ENCODE measurements around the gene ARHGAP31.

Gene ARHGAP31

DNA sequence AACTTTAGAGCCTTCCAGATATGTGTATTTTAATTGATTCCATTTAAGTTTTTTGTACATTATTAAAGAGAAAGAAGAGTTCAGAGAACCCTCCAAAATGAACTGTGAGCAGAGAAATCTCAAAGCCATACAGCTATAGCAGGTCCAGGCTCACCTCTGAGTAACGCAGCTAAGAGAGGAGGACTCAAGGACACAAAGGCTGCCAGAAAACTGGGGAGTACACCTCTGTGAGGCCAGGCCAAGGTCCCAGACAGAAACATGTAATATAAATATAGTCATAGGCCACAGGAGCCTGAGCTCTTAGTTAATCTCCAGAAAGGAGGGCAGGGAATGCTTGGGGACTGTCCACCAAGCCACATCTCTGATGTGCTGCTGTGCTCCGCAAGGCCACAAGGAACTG is 102.7 kb downstream of the ARHGAP31 start:
- no peak for FAIRE-seq

GRCh38 chr3:119400466-119400865 is 106.3 kb downstream of the ARHGAP31 start:
- no peak for FAIRE-seq

DNA sequence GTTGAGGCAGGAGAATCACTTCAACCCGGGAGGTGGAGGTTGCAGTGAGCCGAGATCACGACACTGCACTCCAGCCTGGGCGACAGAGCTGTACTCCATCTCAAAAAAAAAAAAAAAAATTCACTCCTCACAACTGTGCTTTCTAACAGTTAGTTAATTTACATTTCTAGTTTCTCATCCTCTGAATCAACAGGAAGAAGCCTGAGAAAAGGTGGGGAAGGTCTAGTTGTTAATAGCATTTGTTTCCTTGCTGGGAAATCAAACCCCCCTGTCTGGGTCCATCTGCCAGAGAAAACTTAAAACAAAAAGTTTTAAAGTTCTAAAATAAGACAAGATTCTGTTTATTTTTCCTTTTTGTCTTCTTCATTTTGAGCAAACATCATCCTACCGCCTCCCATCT is 106.9 kb downstream of the ARHGAP31 start:
- no peak for FAIRE-seq

- no peak for FAIRE-seq
These were observed 107.6 kb downstream of the ARHGAP31 start for GRCh38 chr3:119401503-119402440.

GRCh38 chr3:119402791-119403190 is 108.6 kb downstream of the ARHGAP31 start:
- FAIRE-seq, result no peak

- no peak for FAIRE-seq
These were observed 109.0 kb downstream of the ARHGAP31 start for GRCh38 chr3:119403201-119403600.

- no peak for FAIRE-seq
These were observed 111.1 kb downstream of the ARHGAP31 start for GRCh38 chr3:119405315-119405714.

- no peak for FAIRE-seq
These were observed 114.2 kb downstream of the ARHGAP31 start for GRCh38 chr3:119408243-119408950.

DNA sequence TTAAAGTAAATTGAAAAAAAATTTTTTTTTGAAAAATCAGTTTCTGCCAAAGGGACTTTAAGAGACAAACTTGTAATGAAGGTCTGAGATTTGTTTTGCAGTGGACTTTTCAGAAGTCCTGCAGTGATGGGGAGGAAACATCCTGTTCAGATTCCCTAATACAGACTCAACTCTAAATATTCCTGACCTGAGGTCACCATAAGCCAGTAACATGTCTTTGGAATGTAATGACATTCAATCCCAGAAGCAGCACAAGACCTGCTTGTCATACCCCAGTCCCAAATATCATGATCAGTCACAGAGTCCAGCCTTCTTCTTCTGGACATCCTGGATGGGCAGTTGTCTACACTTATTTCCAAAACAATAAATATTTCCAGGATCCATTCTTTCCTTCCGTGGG is 115.7 kb downstream of the ARHGAP31 start:
- FAIRE-seq, result no peak

DNA sequence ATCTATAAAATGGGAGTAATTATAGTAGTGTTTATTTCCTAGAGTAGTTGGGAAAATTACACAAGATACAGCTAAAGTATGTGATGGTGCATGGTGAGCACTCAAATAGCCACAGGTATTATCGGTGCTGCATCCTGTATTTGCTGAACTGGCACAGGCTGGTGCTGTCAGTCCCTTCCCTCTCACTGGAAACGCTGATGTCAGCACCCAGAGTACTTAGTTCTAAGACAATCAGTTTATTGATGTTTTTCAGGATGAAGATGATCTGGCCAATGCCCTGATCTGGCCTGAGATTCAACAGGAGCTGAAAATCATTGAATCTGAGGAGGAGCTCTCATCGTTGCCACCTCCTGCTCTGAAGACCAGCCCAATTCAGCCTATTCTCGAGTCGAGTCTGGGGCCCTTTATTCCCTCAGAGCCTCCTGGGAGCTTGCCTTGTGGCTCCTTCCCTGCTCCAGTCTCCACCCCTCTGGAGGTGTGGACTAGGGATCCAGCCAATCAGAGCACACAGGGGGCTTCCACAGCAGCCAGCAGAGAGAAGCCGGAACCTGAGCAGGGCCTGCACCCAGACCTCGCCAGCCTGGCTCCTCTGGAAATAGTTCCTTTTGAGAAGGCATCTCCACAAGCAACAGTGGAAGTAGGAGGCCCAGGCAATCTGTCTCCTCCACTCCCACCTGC is 119.6 kb downstream of the ARHGAP31 start:
- FAIRE-seq, result no peak

- FAIRE-seq, result no peak
These were observed 122.7 kb downstream of the ARHGAP31 start for GRCh38 chr3:119416873-119417272.

DNA sequence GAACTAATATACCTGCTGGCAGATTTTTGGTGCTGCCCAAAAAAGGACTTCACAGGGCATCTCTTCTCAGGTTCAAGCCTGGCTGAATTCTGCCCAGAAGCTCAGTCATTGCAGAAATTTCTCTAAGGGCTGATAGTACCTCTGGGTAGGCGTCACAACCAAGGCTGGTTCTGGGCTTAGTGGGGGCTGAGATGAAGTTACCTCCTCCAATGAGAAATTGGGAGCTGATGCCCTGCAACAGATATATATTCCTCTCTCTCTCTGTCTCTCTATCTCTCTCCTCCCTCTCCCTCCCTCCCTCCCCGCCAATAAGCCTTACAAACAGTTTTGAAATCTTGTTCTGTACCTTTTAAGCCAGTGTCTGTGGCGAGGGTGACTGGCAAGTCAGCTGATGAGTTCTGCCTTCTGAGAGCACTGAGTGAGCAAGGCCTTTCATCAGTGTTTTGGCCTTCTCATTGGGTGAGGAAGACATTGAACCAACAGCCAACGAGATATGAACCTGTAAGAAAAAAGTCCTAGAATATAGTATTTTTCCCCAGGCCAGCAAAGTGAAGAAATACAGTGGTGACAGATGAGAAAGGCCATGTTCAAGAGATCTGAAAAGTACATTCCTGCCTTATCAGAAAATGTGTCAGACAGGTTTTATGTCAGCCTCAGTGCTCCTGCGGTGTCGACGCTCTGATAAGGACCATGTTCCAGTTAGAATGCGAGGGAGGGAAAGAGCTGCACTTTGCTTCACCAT is 123.8 kb downstream of the ARHGAP31 start:
- FAIRE-seq, result no peak

GRCh38 chr3:119418641-119419040 is 124.5 kb downstream of the ARHGAP31 start:
- FAIRE-seq, result no peak

- no peak for FAIRE-seq
These were observed 126.0 kb downstream of the ARHGAP31 start for GRCh38 chr3:119420196-119420595.

GRCh38 chr3:119427669-119428068 is 133.5 kb downstream of the ARHGAP31 start:
- FAIRE-seq, result no peak

- FAIRE-seq, result no peak
These were observed 134.4 kb downstream of the ARHGAP31 start for GRCh38 chr3:119428538-119428937.

DNA sequence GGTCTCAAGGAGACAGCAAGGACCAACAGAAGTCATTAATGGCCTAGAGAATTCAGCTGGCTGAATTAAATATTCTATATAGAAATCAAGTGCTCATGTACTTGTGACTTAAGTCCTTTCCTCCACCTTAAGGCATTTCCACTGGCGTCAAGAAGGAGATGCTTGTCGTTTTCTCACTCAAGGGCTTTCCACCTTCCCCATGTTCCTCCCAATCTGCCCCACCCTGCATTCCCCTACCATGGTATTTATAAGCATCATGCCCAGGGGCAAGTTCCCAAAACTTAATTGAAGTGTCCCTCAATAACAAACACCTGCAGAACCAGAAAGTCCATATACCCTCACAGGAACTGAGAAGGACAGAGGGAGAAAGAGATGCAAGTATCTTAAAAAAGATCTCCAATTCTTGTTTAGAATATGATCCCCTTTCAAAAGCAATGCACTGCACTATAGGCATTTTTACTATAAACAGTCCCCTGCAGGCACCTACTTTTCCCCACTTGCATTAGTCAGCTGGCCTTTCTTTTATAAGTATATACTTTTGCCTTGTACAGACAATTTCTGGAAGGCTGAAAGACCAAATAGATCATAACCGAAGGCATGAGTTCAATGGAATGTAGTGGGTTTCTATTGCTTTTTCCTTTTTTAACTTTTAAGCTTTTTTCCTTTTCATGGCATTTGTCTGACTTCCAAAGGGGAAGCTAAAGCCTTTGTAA is 139.6 kb downstream of the ARHGAP31 start:
- no peak for FAIRE-seq

GRCh38 chr3:119434703-119435102 is 140.5 kb downstream of the ARHGAP31 start:
- FAIRE-seq, result no peak

DNA sequence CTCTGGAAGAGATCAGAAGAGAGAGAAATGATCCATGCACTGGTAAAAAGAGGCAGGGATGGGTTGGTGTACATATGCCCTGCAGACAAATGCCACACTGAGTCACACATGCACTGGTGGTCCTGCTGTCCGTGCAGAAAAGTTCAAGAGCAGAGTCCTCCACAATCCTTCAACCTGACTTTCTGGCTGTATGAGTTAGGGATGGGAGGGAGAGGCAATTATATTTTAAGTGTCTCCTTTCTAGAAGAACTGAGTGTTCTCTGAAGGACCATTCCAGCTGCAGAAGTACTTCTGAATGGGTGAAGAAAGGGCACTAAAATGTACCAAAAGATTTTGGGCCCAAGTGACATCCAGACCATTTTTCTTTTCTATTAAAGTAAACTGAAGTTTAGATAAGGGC is 142.8 kb downstream of the ARHGAP31 start:
- FAIRE-seq, result no peak

DNA sequence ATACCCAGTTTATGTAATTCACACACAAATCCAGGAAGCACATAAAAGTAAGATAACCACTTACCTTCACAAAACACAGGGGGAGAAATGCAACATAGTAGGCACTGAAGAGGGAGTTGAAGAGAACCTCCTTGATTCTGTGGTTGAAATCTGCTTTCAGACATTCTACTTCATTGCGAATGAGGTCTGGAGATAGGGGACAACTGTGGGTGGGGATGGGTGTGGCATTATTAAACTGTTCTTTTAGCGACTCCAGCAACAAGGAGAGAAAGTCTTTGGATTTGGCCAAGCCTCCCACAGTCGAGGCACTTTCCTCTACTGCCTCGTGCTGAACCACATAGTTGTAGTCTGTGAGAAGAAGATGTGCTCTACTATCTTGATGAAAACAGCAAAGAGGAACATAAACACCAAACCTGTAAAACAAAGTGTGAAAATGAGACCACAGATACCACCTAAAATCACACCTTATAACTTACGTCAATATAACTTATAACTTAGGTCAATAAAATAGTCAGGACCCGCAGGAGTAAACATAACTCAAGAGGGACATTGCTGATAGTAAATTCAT is 143.6 kb downstream of the ARHGAP31 start:
- FAIRE-seq, result no peak

DNA sequence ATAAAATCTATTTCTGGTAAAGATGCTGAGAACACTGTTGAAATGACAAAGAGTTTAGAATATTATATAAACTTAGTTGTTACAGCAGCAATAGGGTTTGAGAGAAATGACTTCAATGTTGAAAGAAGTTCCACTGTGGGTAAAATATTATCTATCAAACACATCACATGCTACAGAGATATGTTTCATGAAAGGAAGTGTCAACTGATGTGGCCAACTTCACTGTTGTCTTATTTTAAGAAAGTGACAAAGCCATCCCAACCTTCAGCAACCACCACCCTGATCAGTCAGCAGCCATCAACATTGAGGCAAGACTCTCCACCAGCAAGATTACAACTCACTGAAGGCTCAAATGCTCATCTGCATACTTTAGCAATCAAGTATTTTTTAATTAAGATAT is 149.0 kb downstream of the ARHGAP31 start:
- FAIRE-seq, result no peak

DNA sequence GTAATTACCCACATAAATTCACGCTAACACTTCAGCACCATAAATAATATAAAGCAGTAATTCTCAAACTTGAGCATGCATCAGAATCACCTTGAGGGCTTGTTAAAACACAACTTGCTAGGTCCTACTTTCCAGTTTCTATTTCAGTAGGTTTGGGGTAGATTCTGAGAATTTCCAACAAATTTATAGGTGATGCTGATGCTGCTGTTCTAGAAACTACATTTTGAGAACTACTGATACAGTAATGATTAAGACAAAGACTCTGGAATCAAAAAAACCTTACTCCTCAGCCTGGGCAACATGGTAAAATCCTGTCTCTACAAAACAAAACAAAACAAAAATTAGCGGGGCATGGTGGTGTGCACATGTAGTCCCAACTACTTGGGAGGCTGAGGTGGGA is 150.4 kb downstream of the ARHGAP31 start:
- no peak for FAIRE-seq
